WTC11 (cell line): ENCODE results near the gene PALM3. TPM values are rescaled to one million over a fixed set of nuclear protein-coding genes. Genes with fewer than 3 reads are reported as not detected.

Experiments used
- ATAC-seq: fragments of 200-7000 bp; cut with Tn5 transposase; 2 replicates; pipeline ENCODE4 v1.10.0; 2021; ENCODE audit warnings: mild to moderate bottlenecking, moderate library complexity
- CTCF ChIA-PET: fragments of 300-600 bp; sonication (Branson Sonifier 250); formaldehyde crosslinking; loops from one replicate; lab custom pipeline; 2021; ENCODE audit warnings: antibody characterized with exemption; lab: Charles Lee
- POLR2A ChIA-PET: fragments of 350-600 bp; sonication (Branson Sonifier 250); formaldehyde crosslinking; loops from one replicate; lab custom pipeline; 2021; ENCODE audit warnings: antibody characterized with exemption; lab: Charles Lee
- DNase-seq: peaks from one replicate; pipeline ENCODE4 v3.0.0; 2021; ENCODE audit warnings: low spot score
- H3K27ac Mint-ChIP-seq: 2 replicates; pipeline ENCODE4 v1.8.0; 2021; ENCODE audit warnings: mixed read lengths
- H3K27me3 Mint-ChIP-seq: 2 replicates; pipeline ENCODE4 v1.8.0; 2021; ENCODE audit warnings: low read depth, mild to moderate bottlenecking, moderate library complexity, mixed read lengths
- H3K36me3 Mint-ChIP-seq: 2 replicates; pipeline ENCODE4 v1.8.0; 2021; ENCODE audit warnings: mixed read lengths
- H3K4me1 Mint-ChIP-seq: 2 replicates; pipeline ENCODE4 v1.8.0; 2022; ENCODE audit warnings: mixed read lengths
- H3K4me3 Mint-ChIP-seq: 2 replicates; pipeline ENCODE4 v1.8.0; 2021; ENCODE audit warnings: mild to moderate bottlenecking, moderate library complexity, mixed read lengths
- H3K9me3 Mint-ChIP-seq: 2 replicates; pipeline ENCODE4 v1.8.0; 2021; ENCODE audit warnings: mixed read lengths
- CBFB ChIP-seq: sonication (generic); formaldehyde crosslinking; IDR thresholded peaks from 2 replicates; pipeline ENCODE4 v1.8.1; 2022; ENCODE audit warnings: mild to moderate bottlenecking, low read depth, missing genetic modification reagents
- CREM ChIP-seq: sonication (generic); formaldehyde crosslinking; IDR thresholded peaks from 2 replicates; pipeline ENCODE4 v1.8.1; 2022; ENCODE audit warnings: mild to moderate bottlenecking, missing genetic modification reagents, moderate library complexity
- FOXK1 ChIP-seq: sonication (generic); formaldehyde crosslinking; IDR thresholded peaks from 2 replicates; pipeline ENCODE4 v1.8.0; 2022; ENCODE audit warnings: mild to moderate bottlenecking, moderate library complexity, missing genetic modification reagents
- FOXP1 ChIP-seq: sonication (generic); formaldehyde crosslinking; IDR thresholded peaks from 2 replicates; pipeline ENCODE4 v1.8.0; 2022; ENCODE audit warnings: missing genetic modification reagents, mild to moderate bottlenecking, moderate library complexity, borderline replicate concordance
- JAZF1 ChIP-seq: fragments of 250-450 bp; sonication (Bioruptor Pico); IDR thresholded peaks from 2 replicates; pipeline ENCODE4 v1.9.0; 2021; ENCODE audit warnings: moderate library complexity, mild to moderate bottlenecking, inconsistent platforms
- KAT7 ChIP-seq: sonication (generic); formaldehyde crosslinking; IDR thresholded peaks from 2 replicates; pipeline ENCODE4 v1.8.1; 2023; ENCODE audit warnings: missing genetic modification reagents, mild to moderate bottlenecking, borderline replicate concordance
- NFATC4 ChIP-seq: fragments of 250-450 bp; sonication (Bioruptor Pico); IDR thresholded peaks from 2 replicates; pipeline ENCODE4 v1.9.0; 2021; ENCODE audit warnings: mild to moderate bottlenecking
- TEAD1 ChIP-seq: sonication (generic); formaldehyde crosslinking; IDR thresholded peaks from 2 replicates; pipeline ENCODE4 v1.8.0; 2022; ENCODE audit warnings: mild to moderate bottlenecking, missing genetic modification reagents
- ZNF121 ChIP-seq: sonication (generic); formaldehyde crosslinking; IDR thresholded peaks from 2 replicates; pipeline ENCODE4 v1.8.0; 2023; ENCODE audit warnings: missing genetic modification reagents
- ZNF232 ChIP-seq: sonication (generic); formaldehyde crosslinking; IDR thresholded peaks from 2 replicates; pipeline ENCODE4 v1.8.0; 2022; ENCODE audit warnings: mild to moderate bottlenecking, missing genetic modification reagents
- ZNF396 ChIP-seq: fragments of 250-450 bp; sonication (Bioruptor Pico); IDR thresholded peaks from 2 replicates; pipeline ENCODE4 v1.8.0; 2021; ENCODE audit warnings: mild to moderate bottlenecking, moderate library complexity, borderline replicate concordance
- total RNA-seq: library from RNA; stranded (reverse); gene quantifications from 3 replicates; pipeline ENCODE4 v1.2.3, GENCODE V29; 2021
- TF ChIP-seq, protein P1 (sequence below): sonication (generic); formaldehyde crosslinking; IDR thresholded peaks from 2 replicates; pipeline ENCODE4 v1.8.0; 2022; ENCODE audit warnings: mild to moderate bottlenecking, missing genetic modification reagents
- TF ChIP-seq, protein P2 (sequence below): sonication (generic); formaldehyde crosslinking; conservative IDR thresholded peaks from 2 replicates; pipeline ENCODE4 v1.8.1; 2023; ENCODE audit warnings: mild to moderate bottlenecking, low read depth, missing genetic modification reagents, moderate library complexity
- TF ChIP-seq, protein P3 (sequence below): fragments of 250-450 bp; sonication (Bioruptor Pico); IDR thresholded peaks from 2 replicates; pipeline ENCODE4 v1.9.0; 2021; ENCODE audit warnings: mild to moderate bottlenecking
- TF ChIP-seq, protein P4 (sequence below): sonication (generic); formaldehyde crosslinking; IDR thresholded peaks from 2 replicates; pipeline ENCODE4 v1.8.0; 2022; ENCODE audit warnings: mild to moderate bottlenecking, missing genetic modification reagents
- TF ChIP-seq, protein P5 (sequence below): sonication (generic); formaldehyde crosslinking; IDR thresholded peaks from 2 replicates; pipeline ENCODE4 v1.8.0; 2022; ENCODE audit warnings: mild to moderate bottlenecking, missing genetic modification reagents
- TF ChIP-seq, protein P6 (sequence below): fragments of 250-450 bp; sonication (Bioruptor Pico); IDR thresholded peaks from 2 replicates; pipeline ENCODE4 v1.9.0; 2021; ENCODE audit warnings: moderate library complexity, mild to moderate bottlenecking, inconsistent platforms, borderline replicate concordance
- TF ChIP-seq, protein P7 (sequence below): sonication (generic); formaldehyde crosslinking; IDR thresholded peaks from 2 replicates; pipeline ENCODE4 v1.8.1; 2022; ENCODE audit warnings: low read depth, mild to moderate bottlenecking, moderate library complexity, missing genetic modification reagents, borderline replicate concordance
- TF ChIP-seq, protein P8 (sequence below): sonication (generic); formaldehyde crosslinking; IDR thresholded peaks from 2 replicates; pipeline ENCODE4 v1.8.1; 2023; ENCODE audit warnings: mild to moderate bottlenecking, missing genetic modification reagents

Gene PALM3
- total RNA-seq, 1 experiment from 2014 or later = 31.1 TPM

DNA sequence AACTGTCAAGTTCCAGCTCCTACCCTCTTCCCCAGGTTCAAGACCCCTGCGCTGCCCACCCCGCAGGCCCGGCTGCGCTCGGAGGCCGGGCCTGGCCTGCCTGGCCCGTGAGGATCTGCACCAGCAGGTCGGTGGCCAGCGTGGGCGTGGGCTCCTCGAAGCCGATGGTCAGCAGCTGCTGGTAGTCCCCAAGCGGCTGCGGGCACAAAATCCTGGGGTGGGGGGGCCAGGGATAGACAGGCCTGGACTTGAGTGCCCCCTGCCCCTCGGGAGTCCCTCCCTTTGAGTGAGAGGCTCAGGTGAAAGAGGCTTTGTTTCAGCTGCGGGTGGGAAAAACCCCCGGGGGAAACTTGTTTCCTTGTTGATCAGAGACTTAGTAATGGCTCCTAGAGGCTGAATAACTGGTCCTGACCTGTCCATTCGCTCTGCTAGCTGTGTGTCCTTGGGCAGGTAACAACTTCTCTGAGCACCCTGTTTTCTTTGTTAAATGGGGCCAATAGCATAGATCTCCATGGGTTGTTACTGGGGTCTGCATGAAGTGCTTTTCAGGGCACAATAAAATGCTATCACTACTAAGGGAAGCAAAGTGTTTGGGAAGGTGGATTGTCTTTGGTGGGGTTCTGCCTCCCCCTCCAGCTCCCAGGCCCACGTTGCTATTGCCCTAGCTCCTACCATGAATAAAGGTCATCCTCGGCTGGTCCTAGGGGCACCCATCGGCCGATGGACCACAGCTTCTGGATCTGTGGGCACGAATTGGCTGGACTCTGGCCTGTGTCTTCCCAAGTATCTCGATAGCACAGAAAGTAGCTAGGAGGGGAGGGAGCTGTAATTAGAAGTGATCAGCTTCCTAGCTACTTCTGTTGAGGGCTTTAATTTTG, 20.2 kb upstream of the PALM3 start:
- ChIA-PET POLR2A (no interaction called here), CTCF (interaction anchor here (0.6 to 1.8 kb wide), 5 partner anchors 10 to 220 kb away, joined by 3 to 8 read pairs (median 4); partner anchors contain the start of gene MISP3)
- TF ChIP-seq FOXP1 (CRISPR knock-in tag) (no peak), CREM (CRISPR knock-in tag) (no peak), TEAD1 (no peak), KAT7 (CRISPR knock-in tag) (no peak), FOXK1 (CRISPR knock-in tag) (no peak), JAZF1 (CRISPR knock-in tag) (no peak), CBFB (CRISPR knock-in tag) (no peak), ZNF121 (CRISPR knock-in tag) (no peak), NFATC4 (CRISPR knock-in tag) (no peak), ZNF232 (CRISPR knock-in tag) (no peak), ZNF396 (CRISPR knock-in tag) (no peak)
- TF ChIP-seq, protein P1, sequence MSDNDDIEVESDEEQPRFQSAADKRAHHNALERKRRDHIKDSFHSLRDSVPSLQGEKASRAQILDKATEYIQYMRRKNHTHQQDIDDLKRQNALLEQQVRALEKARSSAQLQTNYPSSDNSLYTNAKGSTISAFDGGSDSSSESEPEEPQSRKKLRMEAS = no peak
- TF ChIP-seq, protein P2, sequence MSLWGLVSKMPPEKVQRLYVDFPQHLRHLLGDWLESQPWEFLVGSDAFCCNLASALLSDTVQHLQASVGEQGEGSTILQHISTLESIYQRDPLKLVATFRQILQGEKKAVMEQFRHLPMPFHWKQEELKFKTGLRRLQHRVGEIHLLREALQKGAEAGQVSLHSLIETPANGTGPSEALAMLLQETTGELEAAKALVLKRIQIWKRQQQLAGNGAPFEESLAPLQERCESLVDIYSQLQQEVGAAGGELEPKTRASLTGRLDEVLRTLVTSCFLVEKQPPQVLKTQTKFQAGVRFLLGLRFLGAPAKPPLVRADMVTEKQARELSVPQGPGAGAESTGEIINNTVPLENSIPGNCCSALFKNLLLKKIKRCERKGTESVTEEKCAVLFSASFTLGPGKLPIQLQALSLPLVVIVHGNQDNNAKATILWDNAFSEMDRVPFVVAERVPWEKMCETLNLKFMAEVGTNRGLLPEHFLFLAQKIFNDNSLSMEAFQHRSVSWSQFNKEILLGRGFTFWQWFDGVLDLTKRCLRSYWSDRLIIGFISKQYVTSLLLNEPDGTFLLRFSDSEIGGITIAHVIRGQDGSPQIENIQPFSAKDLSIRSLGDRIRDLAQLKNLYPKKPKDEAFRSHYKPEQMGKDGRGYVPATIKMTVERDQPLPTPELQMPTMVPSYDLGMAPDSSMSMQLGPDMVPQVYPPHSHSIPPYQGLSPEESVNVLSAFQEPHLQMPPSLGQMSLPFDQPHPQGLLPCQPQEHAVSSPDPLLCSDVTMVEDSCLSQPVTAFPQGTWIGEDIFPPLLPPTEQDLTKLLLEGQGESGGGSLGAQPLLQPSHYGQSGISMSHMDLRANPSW (CRISPR knock-in tag) = no peak
- TF ChIP-seq, protein P3, sequence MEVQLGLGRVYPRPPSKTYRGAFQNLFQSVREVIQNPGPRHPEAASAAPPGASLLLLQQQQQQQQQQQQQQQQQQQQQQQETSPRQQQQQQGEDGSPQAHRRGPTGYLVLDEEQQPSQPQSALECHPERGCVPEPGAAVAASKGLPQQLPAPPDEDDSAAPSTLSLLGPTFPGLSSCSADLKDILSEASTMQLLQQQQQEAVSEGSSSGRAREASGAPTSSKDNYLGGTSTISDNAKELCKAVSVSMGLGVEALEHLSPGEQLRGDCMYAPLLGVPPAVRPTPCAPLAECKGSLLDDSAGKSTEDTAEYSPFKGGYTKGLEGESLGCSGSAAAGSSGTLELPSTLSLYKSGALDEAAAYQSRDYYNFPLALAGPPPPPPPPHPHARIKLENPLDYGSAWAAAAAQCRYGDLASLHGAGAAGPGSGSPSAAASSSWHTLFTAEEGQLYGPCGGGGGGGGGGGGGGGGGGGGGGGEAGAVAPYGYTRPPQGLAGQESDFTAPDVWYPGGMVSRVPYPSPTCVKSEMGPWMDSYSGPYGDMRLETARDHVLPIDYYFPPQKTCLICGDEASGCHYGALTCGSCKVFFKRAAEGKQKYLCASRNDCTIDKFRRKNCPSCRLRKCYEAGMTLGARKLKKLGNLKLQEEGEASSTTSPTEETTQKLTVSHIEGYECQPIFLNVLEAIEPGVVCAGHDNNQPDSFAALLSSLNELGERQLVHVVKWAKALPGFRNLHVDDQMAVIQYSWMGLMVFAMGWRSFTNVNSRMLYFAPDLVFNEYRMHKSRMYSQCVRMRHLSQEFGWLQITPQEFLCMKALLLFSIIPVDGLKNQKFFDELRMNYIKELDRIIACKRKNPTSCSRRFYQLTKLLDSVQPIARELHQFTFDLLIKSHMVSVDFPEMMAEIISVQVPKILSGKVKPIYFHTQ = no peak
- TF ChIP-seq, protein P4, sequence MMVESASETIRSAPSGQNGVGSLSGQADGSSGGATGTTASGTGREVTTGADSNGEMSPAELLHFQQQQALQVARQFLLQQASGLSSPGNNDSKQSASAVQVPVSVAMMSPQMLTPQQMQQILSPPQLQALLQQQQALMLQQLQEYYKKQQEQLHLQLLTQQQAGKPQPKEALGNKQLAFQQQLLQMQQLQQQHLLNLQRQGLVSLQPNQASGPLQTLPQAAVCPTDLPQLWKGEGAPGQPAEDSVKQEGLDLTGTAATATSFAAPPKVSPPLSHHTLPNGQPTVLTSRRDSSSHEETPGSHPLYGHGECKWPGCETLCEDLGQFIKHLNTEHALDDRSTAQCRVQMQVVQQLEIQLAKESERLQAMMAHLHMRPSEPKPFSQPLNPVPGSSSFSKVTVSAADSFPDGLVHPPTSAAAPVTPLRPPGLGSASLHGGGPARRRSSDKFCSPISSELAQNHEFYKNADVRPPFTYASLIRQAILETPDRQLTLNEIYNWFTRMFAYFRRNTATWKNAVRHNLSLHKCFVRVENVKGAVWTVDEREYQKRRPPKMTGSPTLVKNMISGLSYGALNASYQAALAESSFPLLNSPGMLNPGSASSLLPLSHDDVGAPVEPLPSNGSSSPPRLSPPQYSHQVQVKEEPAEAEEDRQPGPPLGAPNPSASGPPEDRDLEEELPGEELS (CRISPR knock-in tag) = no peak
- TF ChIP-seq, protein P5, sequence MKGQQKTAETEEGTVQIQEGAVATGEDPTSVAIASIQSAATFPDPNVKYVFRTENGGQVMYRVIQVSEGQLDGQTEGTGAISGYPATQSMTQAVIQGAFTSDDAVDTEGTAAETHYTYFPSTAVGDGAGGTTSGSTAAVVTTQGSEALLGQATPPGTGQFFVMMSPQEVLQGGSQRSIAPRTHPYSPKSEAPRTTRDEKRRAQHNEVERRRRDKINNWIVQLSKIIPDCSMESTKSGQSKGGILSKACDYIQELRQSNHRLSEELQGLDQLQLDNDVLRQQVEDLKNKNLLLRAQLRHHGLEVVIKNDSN (CRISPR knock-in tag) = no peak
- TF ChIP-seq, protein P6, sequence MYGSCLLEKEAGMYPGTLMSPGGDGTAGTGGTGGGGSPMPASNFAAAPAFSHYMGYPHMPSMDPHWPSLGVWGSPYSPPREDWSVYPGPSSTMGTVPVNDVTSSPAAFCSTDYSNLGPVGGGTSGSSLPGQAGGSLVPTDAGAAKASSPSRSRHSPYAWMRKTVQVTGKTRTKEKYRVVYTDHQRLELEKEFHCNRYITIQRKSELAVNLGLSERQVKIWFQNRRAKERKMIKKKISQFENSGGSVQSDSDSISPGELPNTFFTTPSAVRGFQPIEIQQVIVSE (CRISPR knock-in tag) = no peak
- TF ChIP-seq, protein P7, sequence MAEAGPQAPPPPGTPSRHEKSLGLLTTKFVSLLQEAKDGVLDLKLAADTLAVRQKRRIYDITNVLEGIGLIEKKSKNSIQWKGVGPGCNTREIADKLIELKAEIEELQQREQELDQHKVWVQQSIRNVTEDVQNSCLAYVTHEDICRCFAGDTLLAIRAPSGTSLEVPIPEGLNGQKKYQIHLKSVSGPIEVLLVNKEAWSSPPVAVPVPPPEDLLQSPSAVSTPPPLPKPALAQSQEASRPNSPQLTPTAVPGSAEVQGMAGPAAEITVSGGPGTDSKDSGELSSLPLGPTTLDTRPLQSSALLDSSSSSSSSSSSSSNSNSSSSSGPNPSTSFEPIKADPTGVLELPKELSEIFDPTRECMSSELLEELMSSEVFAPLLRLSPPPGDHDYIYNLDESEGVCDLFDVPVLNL (CRISPR knock-in tag) = no peak
- TF ChIP-seq, protein P8, sequence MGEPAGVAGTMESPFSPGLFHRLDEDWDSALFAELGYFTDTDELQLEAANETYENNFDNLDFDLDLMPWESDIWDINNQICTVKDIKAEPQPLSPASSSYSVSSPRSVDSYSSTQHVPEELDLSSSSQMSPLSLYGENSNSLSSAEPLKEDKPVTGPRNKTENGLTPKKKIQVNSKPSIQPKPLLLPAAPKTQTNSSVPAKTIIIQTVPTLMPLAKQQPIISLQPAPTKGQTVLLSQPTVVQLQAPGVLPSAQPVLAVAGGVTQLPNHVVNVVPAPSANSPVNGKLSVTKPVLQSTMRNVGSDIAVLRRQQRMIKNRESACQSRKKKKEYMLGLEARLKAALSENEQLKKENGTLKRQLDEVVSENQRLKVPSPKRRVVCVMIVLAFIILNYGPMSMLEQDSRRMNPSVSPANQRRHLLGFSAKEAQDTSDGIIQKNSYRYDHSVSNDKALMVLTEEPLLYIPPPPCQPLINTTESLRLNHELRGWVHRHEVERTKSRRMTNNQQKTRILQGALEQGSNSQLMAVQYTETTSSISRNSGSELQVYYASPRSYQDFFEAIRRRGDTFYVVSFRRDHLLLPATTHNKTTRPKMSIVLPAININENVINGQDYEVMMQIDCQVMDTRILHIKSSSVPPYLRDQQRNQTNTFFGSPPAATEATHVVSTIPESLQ (CRISPR knock-in tag) = no peak
- H3K4me1 Mint-ChIP-seq = peaks cover 3% of the 10 kb centered on the region
- ATAC-seq = peak; percentile 14
- H3K36me3 Mint-ChIP-seq = 0 out of 2 replicates have a peak, but pooled peaks cover 3% of the 10 kb centered on the region
- H3K4me3 Mint-ChIP-seq = peak overlapping the region; percentile 89
- no peak overlapping the region for H3K27ac Mint-ChIP-seq
- DNase-seq = no peak
- H3K27me3 Mint-ChIP-seq = peaks cover 37% of the 10 kb centered on the region
- H3K9me3 Mint-ChIP-seq = no peaks in the 10 kb centered on the region
